GM18511 (cell line): Measurements from ENCODE around the gene PIAS4.

Source experiments
- ATAC-seq: cut with Tn5 transposase; IDR thresholded peaks from one replicate; pipeline ENCODE4 v1.9.1; 2021; ENCODE audit warnings: mild to moderate bottlenecking, moderate library complexity; ENCODE audit not compliant: unreplicated experiment

Gene PIAS4

DNA sequence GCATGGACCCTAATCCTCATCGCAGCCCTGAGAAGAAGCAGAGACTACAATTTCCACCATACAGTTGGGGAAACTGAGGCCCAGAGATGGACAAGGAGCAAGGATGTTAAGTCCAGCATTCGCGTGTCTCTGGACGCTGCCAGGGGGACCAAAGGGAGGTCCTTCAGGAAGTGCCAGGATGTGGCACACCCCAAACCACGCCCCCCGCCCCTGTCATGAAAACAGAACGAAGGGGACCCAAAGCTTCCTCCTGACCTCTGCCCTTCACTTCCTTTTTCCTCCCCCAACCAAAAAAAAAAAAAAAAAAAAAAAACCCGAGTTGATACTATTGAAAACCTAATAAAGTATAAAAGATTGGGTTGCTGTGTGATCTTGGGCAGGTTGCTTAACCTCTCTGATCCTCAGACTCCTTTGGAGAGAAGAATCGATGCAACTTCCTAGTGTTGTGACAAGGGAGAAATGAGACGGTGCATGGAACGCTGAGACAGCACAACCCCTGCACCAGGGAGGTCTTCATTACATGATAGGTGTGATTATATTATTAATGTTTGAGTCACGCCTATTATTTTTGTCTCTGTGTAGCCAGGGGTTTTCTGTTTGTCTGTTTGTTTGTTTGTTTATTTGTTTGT lies 61.9 kb downstream of the PIAS4 start:
- ATAC-seq = no peak

DNA sequence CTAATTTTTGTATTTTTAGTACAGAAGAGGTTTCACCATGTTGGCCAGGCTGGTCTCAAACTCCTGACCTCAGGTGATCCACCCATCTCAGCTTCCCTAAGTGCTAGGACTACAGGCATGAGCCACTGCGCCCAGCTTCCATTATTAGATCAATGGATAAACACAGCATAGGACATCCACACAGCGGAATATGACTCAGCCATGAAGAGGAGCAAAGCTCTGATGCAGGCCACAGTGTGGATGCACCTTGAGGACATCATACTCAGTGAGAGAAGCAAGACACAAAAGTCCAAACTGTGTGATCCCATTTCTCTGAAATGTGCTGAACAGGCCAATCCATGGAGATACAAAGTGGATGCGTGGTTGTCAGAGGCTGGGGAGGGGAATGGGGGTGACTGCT lies 64.1 kb downstream of the PIAS4 start:
- no peak for ATAC-seq

DNA sequence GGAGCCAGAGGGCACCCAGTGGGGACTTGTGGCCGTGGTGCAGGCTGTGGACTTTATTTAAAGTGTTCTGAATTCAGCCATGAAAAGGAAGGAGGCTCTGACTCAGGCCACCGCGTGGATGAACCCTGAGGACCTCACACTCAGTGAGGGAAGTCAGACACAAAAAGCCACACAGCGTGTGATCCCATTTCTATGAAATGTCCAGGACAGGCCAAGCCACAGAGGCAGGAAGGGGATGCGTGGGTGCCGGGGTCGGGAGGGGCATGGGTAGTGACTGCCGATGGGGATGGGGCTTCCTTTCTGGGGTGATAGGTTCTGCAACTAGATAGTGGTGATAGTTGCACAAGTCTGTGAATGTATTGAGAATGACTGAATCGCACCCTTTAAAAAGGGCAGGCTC lies 67.8 kb downstream of the PIAS4 start:
- no peak for ATAC-seq

DNA sequence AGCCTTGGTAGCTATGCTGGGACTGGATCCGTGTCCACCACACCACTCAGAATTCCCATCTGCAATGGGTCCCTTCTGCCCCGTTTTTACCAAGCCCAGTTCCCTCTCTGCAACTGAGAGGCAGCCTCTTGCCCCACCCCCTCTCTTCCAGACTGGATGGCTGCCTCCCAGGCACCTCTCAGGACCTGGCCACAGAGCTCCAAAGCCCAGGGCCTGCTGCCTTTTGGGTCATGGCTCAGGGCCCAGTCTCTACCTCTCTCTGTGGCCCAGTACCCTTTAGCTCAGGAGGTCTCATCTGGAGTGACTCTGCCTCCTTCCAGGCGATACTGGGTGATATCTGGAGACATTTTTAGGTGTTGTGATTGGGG lies 69.5 kb downstream of the PIAS4 start:
- ATAC-seq = no peak

DNA sequence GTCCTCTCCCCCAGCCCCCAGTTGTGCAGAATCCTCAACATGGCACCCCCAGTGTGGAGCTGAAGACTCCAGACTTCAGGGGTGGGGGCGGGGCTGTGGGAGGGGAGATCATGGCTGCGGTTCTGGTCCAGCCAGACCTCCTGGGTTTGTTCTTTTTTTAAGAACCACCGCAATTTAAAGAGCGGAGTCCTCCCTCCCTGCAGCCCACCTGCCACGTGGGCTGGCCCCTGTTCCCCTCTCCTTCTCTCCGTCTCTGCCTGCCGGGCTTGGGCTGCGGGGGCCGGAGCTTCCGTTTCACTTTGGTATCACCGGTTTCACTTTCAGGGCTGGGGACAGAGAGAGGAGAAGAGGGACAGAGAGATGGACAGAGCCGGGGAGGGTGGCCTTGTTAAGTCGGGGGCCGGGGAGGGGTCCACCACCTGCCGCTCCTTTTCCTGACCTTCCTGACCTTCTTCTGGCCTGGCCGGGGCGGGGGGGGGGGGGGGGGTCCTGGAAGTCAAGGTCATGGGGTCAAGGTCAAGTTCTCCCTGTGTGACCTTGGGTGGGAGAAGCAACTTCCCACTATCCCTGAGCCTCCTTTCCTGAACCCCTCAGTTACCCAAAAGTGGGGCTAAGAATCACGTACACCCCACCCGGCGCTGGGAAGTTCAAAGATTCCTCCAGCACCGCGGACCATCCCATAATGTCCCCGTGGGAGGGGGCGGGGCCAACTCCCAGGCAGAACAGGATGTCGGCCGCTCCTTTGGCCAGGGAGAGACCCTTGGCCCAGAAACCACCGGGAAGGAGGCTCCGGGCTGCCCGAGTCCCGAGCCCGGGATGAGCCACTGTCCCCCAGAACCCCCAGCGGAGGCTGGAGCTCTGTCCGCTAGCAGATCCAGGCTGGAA lies 70.5 kb downstream of the PIAS4 start:
- no peak for ATAC-seq

DNA sequence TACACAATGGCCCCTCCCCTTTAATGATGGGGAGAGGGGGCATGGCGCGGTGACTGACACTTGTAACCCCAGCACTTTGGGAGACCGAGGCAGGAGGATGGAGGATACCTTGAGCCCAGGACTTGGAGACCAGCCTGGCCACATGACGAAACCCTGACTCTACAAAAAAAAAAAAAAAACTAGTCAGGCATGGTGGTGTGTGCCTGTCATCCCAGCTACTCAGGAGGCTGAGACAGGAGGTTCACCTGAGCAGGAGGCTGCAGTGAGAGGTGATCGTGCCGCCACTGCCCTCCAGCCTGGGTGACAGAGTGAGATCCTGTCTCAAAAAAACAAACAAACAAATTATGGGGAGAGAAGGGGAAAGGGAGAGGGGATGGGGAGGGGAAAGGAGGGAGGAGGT lies 72.9 kb downstream of the PIAS4 start:
- ATAC-seq = no peak

DNA sequence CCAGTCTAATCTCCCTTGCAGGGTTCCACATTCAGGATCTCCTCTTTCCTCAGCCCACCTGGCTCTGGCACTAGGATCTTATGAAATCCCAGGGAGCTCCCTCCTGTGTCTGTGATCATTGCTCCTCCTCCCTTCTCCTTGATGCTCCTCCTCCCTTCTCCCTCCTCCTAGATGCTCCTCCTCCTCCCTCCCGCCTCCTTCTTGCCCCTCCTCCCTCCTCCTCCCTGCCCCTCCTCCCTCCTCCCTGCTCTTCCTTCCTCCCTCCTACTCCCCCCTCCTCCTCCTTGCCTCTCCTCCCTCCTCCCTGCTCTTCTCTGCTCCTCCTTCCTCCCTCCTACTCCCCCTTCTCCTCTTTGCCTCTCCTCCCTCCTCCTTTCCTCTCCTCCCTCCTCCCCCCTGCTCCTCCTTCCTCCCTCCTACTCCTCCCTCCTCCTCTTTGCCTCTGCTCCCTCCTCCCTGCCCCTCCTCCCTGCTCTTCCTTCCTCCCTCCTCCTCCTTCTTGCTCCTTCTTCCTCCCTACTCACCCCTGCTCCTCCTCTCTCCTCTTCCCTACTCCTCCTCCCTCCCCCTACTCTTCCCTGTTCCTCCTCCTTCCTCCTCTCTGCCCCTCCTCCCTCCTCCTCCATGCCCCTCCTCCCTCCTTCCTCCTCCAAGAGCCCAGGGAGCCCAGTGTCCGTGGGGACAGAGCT lies 74.0 kb downstream of the PIAS4 start:
- no peak for ATAC-seq

DNA sequence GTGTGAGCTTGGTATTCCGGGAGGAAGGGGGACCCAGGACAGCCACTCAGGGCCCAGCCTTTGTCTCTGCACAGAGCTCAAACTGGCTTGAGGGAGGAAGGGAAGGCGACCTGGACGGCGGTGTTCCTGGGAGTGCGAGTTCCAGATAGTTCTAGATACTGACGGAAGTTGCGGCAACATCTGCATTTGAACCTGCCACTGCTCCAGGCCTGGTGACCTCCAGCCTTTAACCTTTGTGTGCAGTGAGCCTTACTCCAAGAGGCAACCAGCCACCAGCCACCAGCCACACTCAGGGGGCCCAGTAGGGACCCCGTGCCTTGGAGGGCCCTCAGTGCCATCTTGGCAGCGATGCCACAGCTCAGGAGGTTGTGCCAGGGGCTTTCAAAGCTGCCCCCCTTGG lies 74.6 kb downstream of the PIAS4 start:
- no peak for ATAC-seq

DNA sequence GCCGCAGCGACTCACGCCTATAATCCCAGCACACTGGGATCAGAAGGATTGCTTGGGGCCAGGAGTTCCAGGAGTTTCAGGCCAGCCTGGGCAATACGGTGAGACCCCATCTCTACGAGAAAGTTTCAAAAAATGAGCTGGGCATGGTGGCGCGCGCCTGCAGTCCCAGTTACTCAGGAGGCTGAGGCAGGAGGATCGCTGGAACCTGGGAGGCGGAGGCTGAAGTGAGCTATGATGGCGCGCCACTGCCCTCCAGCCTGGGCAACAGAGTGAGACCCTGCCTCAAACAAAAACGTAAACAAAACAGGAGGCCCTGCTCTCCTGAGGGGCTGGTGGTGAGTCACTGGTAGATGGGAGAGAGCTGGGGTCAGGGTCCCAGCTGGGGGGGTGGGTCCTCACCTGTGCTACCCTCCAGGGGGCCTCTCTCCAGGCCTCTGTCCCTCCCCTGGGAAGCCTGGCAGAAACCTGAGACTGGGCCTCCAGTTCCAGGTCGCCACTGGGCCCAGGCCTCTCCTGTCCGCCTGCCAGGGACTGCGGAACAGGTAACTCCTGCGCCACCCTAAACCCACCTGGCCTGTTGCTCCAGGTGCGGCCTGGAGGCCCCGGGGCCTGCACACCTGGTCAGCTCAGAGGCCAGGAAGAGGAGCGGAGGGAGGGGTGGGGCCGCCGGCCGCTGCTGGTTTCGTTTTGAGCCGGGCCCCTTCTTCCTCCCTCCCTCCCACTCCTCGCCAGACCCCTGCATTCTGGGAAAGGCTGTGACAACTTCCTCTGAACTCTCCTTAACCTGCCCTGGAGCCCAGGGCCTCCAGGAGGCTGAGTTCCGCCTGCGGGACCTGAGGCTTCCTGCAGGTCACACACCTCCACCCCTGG lies 76.4 kb downstream of the PIAS4 start:
- ATAC-seq = no peak

- ATAC-seq = no peak
These were observed 77.0 kb downstream of the PIAS4 start for GRCh38 chr19:4084547-4084877.

DNA sequence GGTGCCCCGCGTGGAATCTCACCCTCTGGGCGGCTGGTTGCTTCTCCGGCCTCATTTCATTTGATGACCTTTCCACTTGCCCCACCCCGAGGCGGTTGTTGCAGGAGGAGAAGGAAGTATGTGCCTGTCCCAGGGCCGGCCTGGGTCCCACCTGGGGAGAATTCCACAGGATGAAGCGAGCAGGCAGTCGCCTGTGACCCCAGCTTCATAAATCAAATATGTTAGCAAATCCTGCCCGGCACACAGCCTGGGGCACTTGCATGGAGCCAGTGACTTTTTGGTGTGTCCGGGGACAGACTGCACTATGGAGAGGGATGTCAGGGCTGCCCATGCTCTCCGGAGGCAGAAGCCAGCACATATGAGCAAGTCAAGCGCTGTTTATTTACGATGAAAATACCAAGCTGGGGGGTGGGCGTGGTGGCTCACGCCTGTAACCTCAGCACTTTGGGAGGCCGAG lies 78.9 kb downstream of the PIAS4 start:
- ATAC-seq = no peak

DNA sequence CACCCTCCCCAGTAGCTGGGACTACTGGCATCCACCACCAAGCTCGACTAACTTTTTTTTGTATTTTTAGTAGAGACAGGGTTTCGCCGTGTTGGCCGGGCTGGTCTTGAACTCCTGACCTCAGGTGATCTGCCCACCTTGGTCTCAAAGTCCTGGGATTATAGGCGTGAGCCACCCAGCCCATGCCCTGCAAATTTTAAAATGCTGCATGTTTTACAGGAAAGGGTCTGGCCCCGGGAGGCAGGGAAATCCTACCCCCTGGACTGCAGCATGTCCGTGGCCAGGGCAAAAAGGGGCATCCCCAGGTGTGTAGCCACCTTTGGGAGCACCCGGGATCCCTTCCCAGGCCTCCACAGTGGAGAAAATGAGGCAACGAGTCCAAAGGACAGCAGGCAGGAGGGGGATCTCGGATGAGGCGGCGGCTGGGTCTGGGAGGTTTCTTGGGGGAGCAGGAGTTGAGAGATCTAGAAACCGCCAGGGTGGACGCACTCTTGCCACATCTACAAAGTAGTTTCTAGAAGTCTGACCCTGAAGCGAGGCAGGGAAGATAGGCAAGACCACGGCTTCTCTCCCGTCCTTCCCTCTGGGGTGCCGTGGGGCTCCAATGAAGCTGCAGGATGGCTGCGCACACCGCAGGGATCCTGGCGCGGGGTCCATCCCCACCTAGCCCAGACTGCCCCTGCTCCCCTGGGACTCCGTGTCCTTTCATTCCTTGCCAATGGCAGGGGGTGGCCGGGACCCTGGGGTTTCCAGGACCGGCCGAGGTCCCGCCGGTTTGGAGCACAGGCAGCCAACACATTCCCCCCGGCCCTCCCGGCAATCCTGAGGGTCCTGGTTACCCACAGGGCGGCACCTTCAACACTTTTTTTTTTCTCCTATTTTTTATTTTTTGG lies 80.5 kb downstream of the PIAS4 start:
- no peak for ATAC-seq

- ATAC-seq = peak; percentile 24
These were observed 81.4 kb downstream of the PIAS4 start for GRCh38 chr19:4088975-4089374.
